Endothelial cell of umbilical vein (primary cell): ENCODE results near the gene TRABD.

Source experiments
- CTCF ChIP-seq, 2 donors: IDR thresholded peaks; 1 replicate in 1 of 2; 2 replicates in 1 of 2; pipeline ENCODE4 v1.5.1; 2011; ENCODE audit warnings: low read length in 2 of 2, mild to moderate bottlenecking in 2 of 2, moderate library complexity in 2 of 2, control low read depth in 1 of 2, inconsistent platforms in 1 of 2, low read depth in 1 of 2; ENCODE audit not compliant: insufficient read depth in 1 of 2; ENCODE audit errors: extremely low read depth in 1 of 2
- EZH2 ChIP-seq: IDR thresholded peaks from 2 replicates; pipeline ENCODE4 v1.6.1; 2012; ENCODE audit warnings: borderline replicate concordance, low read depth, mild to moderate bottlenecking, moderate library complexity, low read length, inconsistent platforms; ENCODE audit not compliant: severe bottlenecking
- GATA2 ChIP-seq: IDR thresholded peaks from 2 replicates; pipeline ENCODE4 v1.7.0; 2011; ENCODE audit warnings: low read depth, mild to moderate bottlenecking, moderate library complexity, mixed read lengths, low read length; ENCODE audit not compliant: insufficient read length, insufficient read depth

GRCh38 chr22:50136581-50137015, 49.1 kb upstream of the TRABD start:
- TF ChIP-seq CTCF (IDR thresholded peaks at IDR 0.05; ENCODE audit: extremely low read depth in 1 of 2, insufficient read depth in 1 of 2, low read depth in 1 of 2, low read length in 2 of 2), result no peak
- no peak for TF ChIP-seq GATA2
- no peak for TF ChIP-seq EZH2
